ENCODE results near the gene DDX46. TPM values are rescaled to one million over a fixed set of nuclear protein-coding genes. Genes with fewer than 3 reads are reported as not detected.

The DDX46 gene
- polyA plus RNA-seq, 1 donor from 2014 or later = 46.8 TPM

- TF ChIP-seq EZH2 (IDR thresholded peaks at IDR 0.05; ENCODE audit: borderline replicate concordance, insufficient read depth, low read length, poor library complexity, severe bottlenecking) (no peak), POLR2AphosphoS5 (IDR thresholded peaks at IDR 0.05) (peak; percentile 11)
- no peaks in the 10 kb centered on the region for H3K9me2 ChIP-seq (ENCODE audit: insufficient read depth, low read length)
- H3K9me3 ChIP-seq (ENCODE audit: low read length) = no peaks in the 10 kb centered on the region
- no peaks in the 10 kb centered on the region for H4K20me1 ChIP-seq (ENCODE audit: insufficient read depth)
- no peaks in the 10 kb centered on the region for H3K27me3 ChIP-seq (ENCODE audit: insufficient read depth, low read depth, low read length)
- peak overlapping the region; percentile 95 for H2AFZ ChIP-seq (ENCODE audit: low read depth, low read length)
- peak overlapping the region; percentile 90 for H3K4me2 ChIP-seq (ENCODE audit: low read length)
- no peaks in the 10 kb centered on the region for H3K36me3 ChIP-seq (ENCODE audit: insufficient read depth, low read length)
- peak overlapping the region; percentile 88 for H3K27ac ChIP-seq (ENCODE audit: low read length)
- H3K79me2 ChIP-seq (replicated peaks; ENCODE audit: insufficient read depth, low read length) = peaks cover 28% of the 10 kb centered on the region
- H3K9ac ChIP-seq (ENCODE audit: low read length) = peak overlapping the region; percentile 94
- no peaks in the 10 kb centered on the region for H3F3A ChIP-seq (ENCODE audit: insufficient read depth, low read length, poor library complexity, severe bottlenecking)
- peak overlapping the region; percentile 97 for H3K4me3 ChIP-seq (ENCODE audit: low read length)
These were observed 116.5 kb downstream of the DDX46 start for GRCh38 chr5:134874831-134875655.

GRCh38 chr5:134877159-134877558 is 118.6 kb downstream of the DDX46 start:
- Histone ChIP-seq H3K9ac (ENCODE audit: low read length) (no peak overlapping the region), H3K9me3 (ENCODE audit: low read length) (no peaks in the 10 kb centered on the region), H3K36me3 (ENCODE audit: insufficient read depth, low read length) (no peaks in the 10 kb centered on the region), H3F3A (ENCODE audit: insufficient read depth, low read length, poor library complexity, severe bottlenecking) (no peaks in the 10 kb centered on the region), H3K9me2 (ENCODE audit: insufficient read depth, low read length) (no peaks in the 10 kb centered on the region), H3K27me3 (ENCODE audit: insufficient read depth, low read depth, low read length) (no peaks in the 10 kb centered on the region), H3K4me3 (ENCODE audit: low read length) (peak overlapping the region; percentile 97), H4K20me1 (ENCODE audit: insufficient read depth) (no peaks in the 10 kb centered on the region), H3K4me2 (ENCODE audit: low read length) (no peak overlapping the region), H3K79me2 (replicated peaks; ENCODE audit: insufficient read depth, low read length) (peaks cover 35% of the 10 kb centered on the region), H2AFZ (ENCODE audit: low read depth, low read length) (no peak overlapping the region), H3K27ac (ENCODE audit: low read length) (no peak overlapping the region)
- TF ChIP-seq POLR2AphosphoS5 (IDR thresholded peaks at IDR 0.05) = no peak
- no peak for TF ChIP-seq EP300 (conservative IDR thresholded peaks at IDR 0.05; ENCODE audit: poor library complexity, severe bottlenecking)
- TF ChIP-seq EZH2 (IDR thresholded peaks at IDR 0.05; ENCODE audit: borderline replicate concordance, insufficient read depth, low read length, poor library complexity, severe bottlenecking) = no peak
- no peak for TF ChIP-seq RAD21 (conservative IDR thresholded peaks at IDR 0.05)
- TF ChIP-seq, protein P1, sequence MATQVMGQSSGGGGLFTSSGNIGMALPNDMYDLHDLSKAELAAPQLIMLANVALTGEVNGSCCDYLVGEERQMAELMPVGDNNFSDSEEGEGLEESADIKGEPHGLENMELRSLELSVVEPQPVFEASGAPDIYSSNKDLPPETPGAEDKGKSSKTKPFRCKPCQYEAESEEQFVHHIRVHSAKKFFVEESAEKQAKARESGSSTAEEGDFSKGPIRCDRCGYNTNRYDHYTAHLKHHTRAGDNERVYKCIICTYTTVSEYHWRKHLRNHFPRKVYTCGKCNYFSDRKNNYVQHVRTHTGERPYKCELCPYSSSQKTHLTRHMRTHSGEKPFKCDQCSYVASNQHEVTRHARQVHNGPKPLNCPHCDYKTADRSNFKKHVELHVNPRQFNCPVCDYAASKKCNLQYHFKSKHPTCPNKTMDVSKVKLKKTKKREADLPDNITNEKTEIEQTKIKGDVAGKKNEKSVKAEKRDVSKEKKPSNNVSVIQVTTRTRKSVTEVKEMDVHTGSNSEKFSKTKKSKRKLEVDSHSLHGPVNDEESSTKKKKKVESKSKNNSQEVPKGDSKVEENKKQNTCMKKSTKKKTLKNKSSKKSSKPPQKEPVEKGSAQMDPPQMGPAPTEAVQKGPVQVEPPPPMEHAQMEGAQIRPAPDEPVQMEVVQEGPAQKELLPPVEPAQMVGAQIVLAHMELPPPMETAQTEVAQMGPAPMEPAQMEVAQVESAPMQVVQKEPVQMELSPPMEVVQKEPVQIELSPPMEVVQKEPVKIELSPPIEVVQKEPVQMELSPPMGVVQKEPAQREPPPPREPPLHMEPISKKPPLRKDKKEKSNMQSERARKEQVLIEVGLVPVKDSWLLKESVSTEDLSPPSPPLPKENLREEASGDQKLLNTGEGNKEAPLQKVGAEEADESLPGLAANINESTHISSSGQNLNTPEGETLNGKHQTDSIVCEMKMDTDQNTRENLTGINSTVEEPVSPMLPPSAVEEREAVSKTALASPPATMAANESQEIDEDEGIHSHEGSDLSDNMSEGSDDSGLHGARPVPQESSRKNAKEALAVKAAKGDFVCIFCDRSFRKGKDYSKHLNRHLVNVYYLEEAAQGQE (IDR thresholded peaks at IDR 0.05; ENCODE audit: borderline replicate concordance) = no peak
- TF ChIP-seq, protein P2, sequence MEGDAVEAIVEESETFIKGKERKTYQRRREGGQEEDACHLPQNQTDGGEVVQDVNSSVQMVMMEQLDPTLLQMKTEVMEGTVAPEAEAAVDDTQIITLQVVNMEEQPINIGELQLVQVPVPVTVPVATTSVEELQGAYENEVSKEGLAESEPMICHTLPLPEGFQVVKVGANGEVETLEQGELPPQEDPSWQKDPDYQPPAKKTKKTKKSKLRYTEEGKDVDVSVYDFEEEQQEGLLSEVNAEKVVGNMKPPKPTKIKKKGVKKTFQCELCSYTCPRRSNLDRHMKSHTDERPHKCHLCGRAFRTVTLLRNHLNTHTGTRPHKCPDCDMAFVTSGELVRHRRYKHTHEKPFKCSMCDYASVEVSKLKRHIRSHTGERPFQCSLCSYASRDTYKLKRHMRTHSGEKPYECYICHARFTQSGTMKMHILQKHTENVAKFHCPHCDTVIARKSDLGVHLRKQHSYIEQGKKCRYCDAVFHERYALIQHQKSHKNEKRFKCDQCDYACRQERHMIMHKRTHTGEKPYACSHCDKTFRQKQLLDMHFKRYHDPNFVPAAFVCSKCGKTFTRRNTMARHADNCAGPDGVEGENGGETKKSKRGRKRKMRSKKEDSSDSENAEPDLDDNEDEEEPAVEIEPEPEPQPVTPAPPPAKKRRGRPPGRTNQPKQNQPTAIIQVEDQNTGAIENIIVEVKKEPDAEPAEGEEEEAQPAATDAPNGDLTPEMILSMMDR (IDR thresholded peaks at IDR 0.05; ENCODE audit: poor library complexity, severe bottlenecking) = no peak
- TF ChIP-seq SMC3 (conservative IDR thresholded peaks at IDR 0.05; ENCODE audit: poor library complexity) = no peak
- no peak for TF ChIP-seq TAF1 (IDR thresholded peaks at IDR 0.05; ENCODE audit: low read depth)
- no peak for TF ChIP-seq MXI1 (conservative IDR thresholded peaks at IDR 0.05; ENCODE audit: poor library complexity, severe bottlenecking)
